Stimulated activated CD8-positive, alpha-beta memory T cell treated with anti-CD3 and anti-CD28 coated beads, Interleukin-12 subunit alpha, Interleukin-12 subunit beta, amount 100 ng/mL, for 24 hours (primary cell): ENCODE measurements around the gene C16orf74.

Experiments
- DNase-seq: peaks from one replicate; pipeline ENCODE4 v3.0.0-alpha.2; 2020; ENCODE audit errors: extremely low read depth

C16orf74 gene

DNA sequence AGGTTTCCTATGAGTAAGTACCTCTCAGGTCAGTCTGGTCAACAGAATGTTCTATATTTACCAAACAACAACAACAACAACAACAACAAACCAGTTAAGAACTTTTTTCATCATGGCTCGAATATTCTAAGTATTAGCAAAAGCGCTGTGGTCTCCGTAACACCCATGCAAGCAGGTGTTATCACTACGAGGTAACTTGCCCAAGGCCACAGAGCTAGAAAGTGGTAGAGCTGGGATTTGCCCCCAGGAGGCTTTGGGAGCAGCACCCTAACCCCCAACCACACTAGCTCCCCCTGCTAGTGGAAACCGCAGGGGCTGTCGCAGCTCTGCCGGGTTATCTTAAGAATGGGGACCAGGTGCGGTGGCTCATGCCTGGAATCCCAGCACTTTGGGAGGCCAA lies 23.9 kb upstream of the C16orf74 start:
- no peak for DNase-seq

GRCh38 chr16:85774136-85774535 lies 23.2 kb upstream of the C16orf74 start:
- DNase-seq: no peak

DNA sequence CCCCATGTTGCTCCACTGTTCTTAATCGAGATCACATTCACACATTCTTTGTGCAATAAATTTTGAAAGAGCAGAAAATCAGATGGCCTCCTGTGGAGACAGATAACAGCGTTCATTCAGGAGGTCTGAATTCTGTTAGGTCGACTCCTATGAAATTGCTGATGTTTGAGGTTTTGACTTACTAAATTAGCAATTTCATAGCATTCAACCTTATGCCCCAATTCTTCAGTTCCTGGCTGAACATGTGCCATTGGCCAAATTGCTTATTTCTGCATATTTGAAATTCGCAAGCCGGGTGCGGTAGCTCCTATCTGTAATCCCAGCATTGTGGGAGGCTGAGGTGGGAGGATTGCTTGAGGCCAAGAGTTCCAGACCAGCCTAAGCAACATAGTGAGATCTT lies 22.1 kb upstream of the C16orf74 start:
- no peak for DNase-seq

DNA sequence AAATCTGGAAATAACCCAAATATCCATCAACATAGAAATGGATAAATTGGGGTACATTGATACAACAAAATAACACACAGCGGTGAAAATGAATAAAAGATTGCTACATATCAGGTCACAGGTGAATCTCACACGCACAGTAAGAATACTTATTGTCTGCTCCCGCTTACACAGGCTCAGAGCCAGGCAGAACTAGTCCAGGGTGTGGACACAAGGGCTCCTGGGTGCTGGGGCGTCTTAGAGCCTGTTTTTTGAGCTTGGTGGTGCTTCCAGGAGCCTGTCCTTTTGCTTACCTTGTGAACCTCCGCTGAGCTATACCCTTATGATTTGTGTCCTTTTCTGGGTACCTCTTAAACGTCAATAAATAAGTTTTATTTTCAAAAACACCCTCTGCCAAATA lies 19.8 kb upstream of the C16orf74 start:
- no peak for DNase-seq

DNA sequence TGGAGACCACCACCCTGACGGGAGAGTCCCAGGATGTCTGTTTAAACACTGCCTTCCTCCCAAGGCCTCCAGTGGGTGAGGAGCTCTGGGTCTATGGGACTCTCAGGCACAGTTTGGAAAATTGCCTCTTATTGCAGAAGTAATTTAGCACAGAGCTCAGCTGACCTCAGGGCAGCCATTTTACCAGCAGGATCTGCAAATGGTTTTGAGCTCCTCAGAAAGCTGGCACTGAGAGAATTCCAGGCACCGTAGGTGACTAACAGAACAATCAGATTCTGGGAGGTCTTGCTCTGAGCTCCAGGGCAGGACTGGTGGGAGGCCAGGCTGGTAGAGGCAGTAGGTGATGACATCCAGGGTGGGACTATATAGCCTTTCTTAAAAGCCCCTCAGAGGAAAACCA lies 17.3 kb upstream of the C16orf74 start:
- DNase-seq: no peak

GRCh38 chr16:85767531-85767930 lies 16.6 kb upstream of the C16orf74 start:
- DNase-seq: no peak

GRCh38 chr16:85765767-85766166 lies 14.9 kb upstream of the C16orf74 start:
- no peak for DNase-seq

- DNase-seq: no peak
Measured at GRCh38 chr16:85765211-85765610, 14.3 kb upstream of the C16orf74 start.

DNA sequence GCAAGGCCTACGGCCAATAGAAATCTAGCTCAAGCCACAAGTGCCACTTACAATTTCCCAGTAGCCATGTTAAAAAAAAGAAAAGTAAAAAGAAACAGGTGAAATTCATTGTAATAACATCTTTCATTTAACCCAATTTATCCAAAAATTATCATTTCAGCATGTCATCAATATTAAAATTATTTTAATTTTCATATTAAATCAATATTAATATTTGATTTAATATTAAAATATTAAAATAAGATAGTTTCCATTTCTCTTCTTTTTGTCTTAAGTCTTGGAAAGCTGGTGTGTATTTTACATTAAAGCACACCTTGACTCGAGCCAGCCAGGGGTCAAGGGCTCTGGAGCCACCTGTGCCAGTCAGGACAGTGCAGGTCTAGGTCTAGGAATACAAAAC lies 12.7 kb upstream of the C16orf74 start:
- no peak for DNase-seq

DNA sequence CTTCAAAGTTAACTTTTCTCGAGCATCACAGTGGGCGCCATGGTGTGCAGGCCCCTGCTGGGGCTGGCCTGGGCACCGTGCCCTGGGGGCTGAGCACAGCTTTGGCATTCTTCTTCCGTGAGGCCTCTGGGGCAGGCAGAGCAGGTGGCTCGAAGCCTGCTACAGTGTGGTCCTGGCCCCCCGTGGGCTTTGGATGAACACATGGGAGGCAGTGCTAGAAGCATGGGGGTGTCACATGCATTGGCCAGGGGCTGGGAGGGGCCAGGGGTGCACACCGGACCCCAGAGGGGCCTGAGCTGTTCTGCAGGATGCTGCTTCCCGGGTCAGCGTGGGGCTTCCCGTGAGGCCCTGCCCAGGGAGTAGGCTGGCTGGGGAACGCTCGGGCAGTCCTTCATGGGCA lies 12.1 kb upstream of the C16orf74 start:
- no peak for DNase-seq

DNA sequence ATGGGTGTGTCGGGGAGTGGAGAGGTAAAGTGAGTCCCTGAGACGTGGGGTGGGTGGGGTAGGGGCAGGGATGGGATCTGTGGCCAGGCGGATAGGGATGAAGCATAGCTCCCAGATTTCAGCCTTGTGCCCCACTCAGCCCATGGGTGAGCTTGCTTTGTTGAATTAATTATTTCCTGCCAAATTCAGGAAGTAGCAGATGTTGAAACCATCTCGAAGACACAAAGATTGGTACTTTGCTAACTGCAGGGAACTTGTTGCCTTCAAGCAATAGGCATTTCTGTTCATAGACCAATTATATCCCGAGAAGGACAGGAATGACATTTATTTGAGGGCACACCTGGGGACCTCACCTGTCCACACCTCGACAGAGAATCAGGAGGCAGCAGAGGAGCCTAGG lies 11.0 kb upstream of the C16orf74 start:
- DNase-seq: no peak

DNA sequence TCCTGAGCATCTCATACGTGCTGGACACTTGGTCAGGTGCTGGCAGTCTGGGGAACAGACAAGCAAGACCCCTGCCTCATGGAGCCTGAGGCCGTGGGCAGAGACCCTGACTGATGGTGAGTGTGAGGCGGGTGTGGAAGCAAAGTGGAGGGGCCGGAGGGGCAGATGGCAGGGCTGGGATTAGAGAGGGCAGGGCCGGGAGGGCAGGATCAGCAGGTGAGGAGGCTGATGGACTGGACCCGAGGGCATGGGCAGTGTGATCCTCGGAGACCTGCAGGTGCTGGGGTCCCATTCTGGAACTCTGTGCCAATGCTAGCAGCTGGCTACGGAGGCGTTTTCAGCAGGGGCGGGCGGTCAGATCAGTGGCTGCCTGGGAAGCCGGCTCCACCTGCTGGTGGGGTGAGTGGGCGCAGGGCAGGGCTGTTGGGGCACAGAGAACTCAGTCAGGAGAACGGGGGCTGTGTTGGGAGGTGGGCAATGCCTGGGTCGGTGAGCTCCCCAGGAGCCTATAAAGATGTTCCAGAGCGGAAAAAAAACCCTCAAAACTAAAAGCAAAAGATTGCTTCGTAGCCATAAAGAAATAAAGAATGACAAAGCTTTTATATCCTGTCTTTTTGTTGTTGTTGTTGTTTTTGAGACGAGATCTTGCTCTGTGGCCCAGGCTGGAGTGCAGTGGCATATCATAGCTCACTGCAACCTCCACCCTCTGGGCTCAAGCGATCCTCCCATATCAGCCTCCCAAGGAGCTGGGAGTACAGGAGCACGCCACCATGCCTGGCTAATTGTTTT lies 8.9 kb upstream of the C16orf74 start:
- no peak for DNase-seq

DNA sequence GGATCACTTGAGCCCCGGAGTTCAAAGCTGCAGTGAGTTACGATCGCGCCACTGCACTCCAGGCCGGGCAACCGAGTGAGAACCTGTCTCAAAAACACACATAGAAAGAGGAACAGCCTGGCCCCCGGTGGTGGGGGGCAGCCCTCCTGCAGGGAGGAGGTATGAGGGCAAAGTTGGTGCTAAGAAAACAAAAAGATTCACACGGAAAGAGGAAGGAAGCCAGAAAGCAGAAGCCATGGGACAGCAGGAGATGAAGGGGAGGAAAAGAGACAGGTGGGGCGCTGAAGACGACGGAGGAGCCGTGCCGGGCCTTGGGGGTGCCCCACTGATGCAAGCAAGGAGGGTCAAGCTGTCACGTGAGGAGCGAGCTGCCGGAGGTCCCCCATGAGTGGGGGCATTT lies 8.2 kb upstream of the C16orf74 start:
- no peak for DNase-seq

DNA sequence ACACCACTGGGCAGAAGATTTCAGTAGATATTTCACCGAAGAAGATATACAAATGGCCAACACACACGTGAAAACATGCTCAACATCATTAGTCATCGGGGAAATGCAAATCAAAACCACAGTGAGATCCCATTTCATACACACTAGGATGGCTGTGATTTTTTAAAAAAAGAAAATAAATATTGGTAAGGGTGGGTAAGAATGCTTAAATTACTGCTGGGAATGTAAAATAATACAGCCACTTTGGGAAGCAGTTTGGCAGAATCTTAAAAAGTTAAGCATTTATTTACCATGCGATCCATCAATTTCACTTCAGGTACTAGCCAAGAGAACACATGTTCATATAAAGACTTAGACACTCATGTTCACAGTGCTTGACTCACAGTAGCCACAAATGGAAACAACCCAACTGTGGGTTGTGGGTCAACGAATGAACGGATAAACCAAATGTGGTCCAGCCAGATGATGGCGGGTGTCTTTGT lies 6.5 kb upstream of the C16orf74 start:
- no peak for DNase-seq

GRCh38 chr16:85755929-85756768 lies 5.3 kb upstream of the C16orf74 start:
- DNase-seq: no peak

DNA sequence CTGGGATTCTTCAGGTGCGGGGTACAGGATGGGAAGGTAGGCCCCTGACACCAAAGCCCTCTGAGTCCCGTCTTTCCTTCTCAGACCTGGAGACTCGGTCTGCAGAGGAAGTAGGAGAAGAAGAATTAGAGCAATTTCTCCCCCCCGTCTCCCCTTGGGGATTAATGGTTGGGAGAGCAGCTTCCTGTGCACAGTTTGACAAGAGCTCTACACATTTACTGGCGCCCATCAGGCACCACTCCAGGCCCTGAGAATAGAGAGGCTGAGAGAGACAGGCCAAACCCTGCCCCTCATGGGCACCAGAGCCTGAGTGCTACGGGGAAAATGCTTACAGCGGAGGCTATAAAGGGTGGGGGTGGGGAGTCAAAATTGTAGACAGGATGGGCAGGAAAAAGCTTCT lies 3.5 kb upstream of the C16orf74 start:
- no peak for DNase-seq

GRCh38 chr16:85753976-85754375 lies 3.1 kb upstream of the C16orf74 start:
- DNase-seq: no peak

DNA sequence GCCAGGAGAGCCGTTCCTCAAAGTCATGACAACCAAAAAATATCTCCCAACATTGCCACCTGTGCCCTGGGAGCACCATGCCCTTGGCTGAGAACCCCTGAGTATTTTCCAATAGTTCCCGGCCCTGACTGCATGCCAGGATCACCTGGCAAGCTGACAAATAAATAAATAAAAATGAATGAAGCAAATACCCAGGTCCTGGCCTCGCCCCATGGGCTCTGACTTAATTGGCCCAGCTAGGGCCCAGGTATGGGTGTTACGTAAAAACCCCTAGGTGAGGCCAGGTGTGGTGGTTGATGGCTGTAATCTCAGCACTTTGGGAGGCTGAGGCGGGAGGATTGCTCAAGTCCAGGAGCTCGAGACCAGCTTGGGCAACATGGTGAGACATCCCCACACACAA lies 2.7 kb upstream of the C16orf74 start:
- DNase-seq: no peak

- DNase-seq: no peak
Measured at GRCh38 chr16:85752511-85753420, 1.9 kb upstream of the C16orf74 start.

DNA sequence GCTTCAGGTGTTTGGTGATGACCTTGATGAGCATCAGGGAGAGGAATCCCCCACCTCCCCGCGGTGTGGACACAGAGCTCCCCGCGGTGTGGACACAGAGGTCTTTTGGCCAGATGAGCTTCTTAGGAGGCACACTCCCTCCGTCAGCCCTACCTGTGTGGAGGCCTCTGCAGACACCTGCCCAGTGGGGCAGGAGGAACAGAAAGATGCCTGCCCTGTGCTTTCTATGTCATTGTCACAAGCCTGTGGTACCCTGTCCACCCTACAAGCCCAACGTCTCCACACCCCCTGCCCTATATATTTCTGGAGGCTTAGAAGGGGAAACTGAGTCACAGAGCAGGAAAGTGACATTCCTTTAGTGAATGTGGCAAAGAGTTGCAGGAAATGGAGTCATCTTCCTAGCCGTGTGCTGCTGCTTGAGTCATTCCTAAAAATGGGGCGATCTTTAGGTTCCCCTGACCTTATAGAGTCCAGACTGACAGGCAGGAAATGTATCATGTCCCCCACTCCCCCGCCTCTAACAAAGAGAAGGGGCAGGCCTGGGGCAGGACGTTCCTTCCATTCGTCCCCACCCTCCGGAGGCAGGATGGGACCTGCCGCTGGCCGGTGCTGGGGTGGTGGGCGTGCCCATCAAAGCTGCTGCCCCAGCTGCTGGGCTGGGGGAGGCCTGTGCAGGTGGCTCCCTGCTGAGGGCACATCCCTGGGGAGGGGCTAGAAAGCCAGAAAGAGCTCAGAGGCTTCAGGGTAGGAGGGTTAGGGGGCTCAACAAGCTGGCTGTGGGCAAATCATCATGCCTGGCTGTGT lies 1.0 kb upstream of the C16orf74 start:
- no peak for DNase-seq

DNA sequence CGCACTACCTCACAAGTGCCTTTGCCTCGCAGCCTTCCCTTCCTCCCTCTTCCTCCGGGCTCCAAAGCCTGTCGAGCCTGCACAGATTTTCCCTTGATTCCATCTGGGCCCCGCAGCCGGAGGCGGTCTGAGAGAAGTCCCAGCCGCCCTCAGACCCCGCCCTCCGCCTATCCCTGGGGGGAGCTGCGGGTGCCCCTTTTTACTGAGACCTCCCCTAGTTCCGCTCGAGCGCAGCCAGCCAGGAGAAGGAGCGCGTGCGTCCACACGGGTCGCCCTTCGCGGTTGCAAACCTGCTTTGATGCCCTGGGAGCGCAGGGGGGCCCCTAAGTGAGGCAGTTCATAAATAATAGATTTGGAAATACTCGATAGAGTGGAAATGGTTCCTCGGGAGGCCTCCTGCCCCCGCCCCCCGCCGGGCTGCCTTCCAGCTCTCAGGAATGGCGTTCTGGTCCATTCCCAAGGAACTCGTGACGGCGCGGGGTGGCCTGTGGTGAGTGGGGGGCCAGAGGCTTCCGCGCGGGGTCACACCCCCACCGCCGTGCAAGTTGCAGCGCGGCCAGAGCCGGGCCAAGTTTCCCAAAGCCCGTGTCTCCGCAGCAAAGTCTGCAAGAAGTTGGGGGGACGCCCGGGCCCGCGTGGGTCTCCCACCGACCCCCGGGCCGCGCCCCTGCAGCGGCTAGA lies 610 bp downstream of the C16orf74 start:
- no peak for DNase-seq
